Mesothelial cell of epicardium (in vitro differentiated cells): ENCODE measurements around the gene METRNL. TPM values are rescaled to one million over a fixed set of nuclear protein-coding genes. Genes with fewer than 3 reads are reported as not detected.

ENCODE experiments used
- DNase-seq, 2 experiments: peaks; one replicate each; pipeline ENCODE4 v3.0.0; 2021; ENCODE audit warnings: low spot score in 2 of 2; ENCODE audit not compliant: unreplicated experiment in 2 of 2
- H3K27ac Mint-ChIP-seq: 2 replicates; pipeline ENCODE4 v1.8.0; 2021; ENCODE audit warnings: mixed read lengths
- H3K27me3 Mint-ChIP-seq: 2 replicates; pipeline ENCODE4 v1.8.0; 2021; ENCODE audit warnings: low read depth, mixed read lengths
- H3K36me3 Mint-ChIP-seq: 2 replicates; pipeline ENCODE4 v1.8.0; 2021; ENCODE audit warnings: mixed read lengths
- H3K4me1 Mint-ChIP-seq: 2 replicates; pipeline ENCODE4 v1.8.0; 2021; ENCODE audit warnings: mixed read lengths
- H3K4me3 Mint-ChIP-seq: 2 replicates; pipeline ENCODE4 v1.8.0; 2021; ENCODE audit warnings: mild to moderate bottlenecking, moderate library complexity, mixed read lengths
- H3K9me3 Mint-ChIP-seq: 2 replicates; pipeline ENCODE4 v1.8.0; 2021; ENCODE audit warnings: mixed read lengths
- total RNA-seq: library from RNA; stranded (reverse); gene quantifications from 3 replicates; pipeline ENCODE4 v1.2.1, GENCODE V29; 2021
- TF ChIP-seq, protein P1 (sequence below): fragments of 200-600 bp; sonication (generic); IDR thresholded peaks from one replicate; pipeline ENCODE4 v1.5.0; 2021; ENCODE audit warnings: antibody characterized with exemption; ENCODE audit not compliant: unreplicated experiment

METRNL gene
- total RNA-seq, 1 donor from 2014 or later: 106 TPM

DNA sequence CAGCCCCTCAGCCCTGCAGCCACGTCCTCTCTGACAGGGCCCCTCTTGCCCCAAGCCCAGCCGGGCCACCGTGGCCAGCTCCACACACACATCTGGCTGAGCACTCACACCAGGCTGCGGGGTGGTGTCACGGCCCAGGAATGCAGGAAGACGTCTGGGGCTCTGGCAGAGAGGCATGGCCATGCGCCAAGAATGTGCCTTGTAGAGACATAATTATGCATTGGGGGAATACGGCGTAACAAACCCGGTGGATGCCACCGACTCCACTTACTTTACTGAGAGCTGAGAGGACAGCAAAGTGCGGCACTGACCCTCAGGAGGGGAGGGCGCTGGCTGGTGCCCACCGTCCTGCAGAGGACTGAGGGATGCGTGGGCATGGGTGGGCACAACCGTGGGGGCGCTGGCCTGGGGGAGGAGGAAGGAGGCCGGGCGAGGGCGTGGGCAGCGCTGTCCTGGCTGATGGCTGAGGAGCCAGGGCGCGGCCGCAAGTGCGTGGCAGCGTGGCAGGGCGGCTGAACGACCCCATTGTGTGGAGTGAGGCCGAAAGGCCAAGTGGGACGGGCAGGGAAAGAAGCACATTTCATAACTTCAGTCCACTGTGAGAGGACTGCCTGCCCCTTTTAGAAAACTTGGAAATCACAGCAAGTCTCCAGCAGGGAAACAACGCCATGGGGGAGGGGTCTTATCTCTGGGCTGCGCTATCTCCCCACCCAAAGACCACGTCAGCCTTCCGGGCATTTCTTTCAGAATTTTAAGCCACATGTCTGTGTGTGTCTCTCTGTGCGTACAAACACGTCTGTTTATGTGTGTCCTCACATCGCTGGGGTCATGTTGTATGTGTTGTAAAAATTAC is 30.6 kb downstream of the METRNL start:
- DNase-seq: peak; percentile 86 to 89
- peak overlapping the region; percentile 96 for H3K27ac Mint-ChIP-seq
- TF ChIP-seq, protein P1, sequence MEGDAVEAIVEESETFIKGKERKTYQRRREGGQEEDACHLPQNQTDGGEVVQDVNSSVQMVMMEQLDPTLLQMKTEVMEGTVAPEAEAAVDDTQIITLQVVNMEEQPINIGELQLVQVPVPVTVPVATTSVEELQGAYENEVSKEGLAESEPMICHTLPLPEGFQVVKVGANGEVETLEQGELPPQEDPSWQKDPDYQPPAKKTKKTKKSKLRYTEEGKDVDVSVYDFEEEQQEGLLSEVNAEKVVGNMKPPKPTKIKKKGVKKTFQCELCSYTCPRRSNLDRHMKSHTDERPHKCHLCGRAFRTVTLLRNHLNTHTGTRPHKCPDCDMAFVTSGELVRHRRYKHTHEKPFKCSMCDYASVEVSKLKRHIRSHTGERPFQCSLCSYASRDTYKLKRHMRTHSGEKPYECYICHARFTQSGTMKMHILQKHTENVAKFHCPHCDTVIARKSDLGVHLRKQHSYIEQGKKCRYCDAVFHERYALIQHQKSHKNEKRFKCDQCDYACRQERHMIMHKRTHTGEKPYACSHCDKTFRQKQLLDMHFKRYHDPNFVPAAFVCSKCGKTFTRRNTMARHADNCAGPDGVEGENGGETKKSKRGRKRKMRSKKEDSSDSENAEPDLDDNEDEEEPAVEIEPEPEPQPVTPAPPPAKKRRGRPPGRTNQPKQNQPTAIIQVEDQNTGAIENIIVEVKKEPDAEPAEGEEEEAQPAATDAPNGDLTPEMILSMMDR: no peak
- peaks cover 62% of the 10 kb centered on the region for H3K4me1 Mint-ChIP-seq
- peaks cover 5% of the 10 kb centered on the region for H3K9me3 Mint-ChIP-seq
- no peaks in the 10 kb centered on the region for H3K27me3 Mint-ChIP-seq
- no peaks in the 10 kb centered on the region for H3K36me3 Mint-ChIP-seq
- H3K4me3 Mint-ChIP-seq: peak overlapping the region; percentile 34

DNA sequence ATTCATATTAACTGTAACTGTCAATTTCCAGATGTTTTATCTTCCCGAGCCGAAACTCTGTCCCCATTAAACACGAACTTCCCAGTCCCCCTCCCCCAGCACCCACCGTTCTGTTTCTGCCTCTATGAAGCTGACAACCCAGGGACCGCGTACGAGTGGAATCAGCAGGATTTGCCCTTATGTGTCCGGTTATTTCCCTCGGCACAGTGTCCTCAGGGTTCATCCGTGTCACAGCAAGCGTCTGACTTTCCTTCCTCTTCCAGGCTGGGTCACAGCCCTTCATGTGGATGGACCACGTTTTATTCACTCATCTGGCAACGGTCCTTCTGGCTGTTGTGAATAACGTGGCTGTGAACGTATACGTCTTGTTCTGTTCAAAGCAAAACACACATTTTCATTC is 31.3 kb downstream of the METRNL start:
- DNase-seq: no peak
- Mint-ChIP-seq H3K4me3 (peak overlapping the region; percentile 34), H3K27ac (peak overlapping the region; percentile 96), H3K4me1 (peaks cover 56% of the 10 kb centered on the region), H3K36me3 (no peaks in the 10 kb centered on the region), H3K27me3 (no peaks in the 10 kb centered on the region), H3K9me3 (peaks cover 5% of the 10 kb centered on the region)
- TF ChIP-seq, protein P1: no peak

DNA sequence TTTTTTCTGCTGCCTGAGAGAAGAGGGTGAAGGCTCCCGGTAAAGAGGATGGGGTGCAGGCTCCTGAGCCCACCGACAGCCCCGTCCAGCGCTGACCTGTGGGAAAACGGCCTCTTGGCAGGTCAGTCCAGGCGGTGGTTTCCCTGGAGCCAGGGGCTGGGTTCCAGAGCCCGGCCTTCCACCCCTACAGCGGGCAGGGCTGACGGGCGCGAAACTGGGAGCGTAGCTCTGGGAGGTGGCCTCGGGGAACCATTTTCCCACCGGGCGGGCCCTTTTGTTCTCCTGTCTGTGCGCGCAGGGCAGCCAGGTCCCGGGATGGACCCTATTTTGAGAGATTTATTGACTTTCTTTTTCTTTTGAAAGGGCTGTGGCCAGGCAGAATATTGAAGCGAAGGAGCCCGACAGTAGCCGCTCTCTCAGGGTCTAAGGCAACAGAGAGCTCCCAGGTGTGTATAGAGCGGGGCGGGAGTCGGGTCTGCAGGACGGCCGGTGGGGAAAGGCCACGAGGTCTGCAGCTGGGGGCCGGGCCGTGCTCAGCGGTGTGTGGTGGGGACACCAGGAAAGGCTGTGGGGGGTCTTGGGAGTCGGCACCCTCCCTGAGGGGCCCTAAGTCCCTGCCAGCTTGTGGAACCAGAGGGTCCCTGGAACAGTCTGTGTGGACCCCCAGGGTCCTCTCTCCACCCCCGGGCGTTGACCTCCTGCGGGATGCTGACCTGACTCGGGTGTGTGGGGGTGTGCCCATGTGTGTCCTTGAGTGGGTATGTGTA is 32.3 kb downstream of the METRNL start:
- Mint-ChIP-seq H3K27ac (peak overlapping the region; percentile 96), H3K9me3 (peaks cover 5% of the 10 kb centered on the region), H3K4me3 (no peak overlapping the region), H3K36me3 (no peaks in the 10 kb centered on the region), H3K27me3 (no peaks in the 10 kb centered on the region), H3K4me1 (peaks cover 46% of the 10 kb centered on the region)
- DNase-seq: no peak
- TF ChIP-seq, protein P1: no peak

DNA sequence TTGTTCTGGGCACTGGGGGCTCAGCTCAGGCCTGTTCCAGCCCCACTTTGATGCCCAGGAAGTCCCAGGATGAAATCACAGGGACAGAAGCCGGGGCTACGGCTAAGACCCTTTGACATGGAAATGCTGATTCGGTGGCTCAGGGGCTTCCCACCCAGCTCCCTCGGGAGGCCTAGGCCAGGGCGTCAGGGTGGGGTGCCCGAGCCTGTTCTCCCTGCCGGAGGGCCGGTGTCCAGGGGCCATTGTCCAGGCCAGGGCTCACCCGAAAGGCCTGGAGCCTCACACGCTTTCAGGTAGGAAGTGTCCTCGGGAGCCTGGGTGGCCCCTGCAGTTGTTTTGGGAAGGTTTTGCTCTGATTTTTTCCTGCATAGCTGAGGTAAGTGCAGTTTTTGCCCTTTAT is 34.0 kb downstream of the METRNL start:
- Mint-ChIP-seq H3K4me1 (peaks cover 38% of the 10 kb centered on the region), H3K36me3 (no peaks in the 10 kb centered on the region), H3K4me3 (no peak overlapping the region), H3K9me3 (peaks cover 5% of the 10 kb centered on the region), H3K27me3 (peaks cover 3% of the 10 kb centered on the region), H3K27ac (no peak overlapping the region)
- TF ChIP-seq, protein P1: no peak
- DNase-seq: no peak

DNA sequence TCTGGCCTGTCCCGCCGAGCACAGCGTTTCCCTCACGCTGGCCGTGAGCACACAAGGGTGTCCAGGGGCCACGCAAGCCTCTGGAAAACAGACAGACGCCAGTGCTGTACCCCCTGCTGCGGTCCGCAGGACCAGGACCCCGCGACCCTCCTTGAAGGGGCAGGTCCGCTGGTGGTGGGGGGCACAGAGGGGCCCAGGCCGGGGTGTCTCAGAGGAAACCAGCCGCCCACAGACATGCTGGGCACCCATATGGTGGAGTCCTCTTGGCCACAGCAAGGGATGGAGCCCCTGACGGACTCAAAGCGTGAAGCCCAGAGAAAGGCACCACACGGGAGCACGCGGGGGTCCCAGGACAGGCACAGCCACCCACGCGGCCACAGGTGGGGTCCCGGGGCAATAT is 34.4 kb downstream of the METRNL start:
- H3K36me3 Mint-ChIP-seq: no peaks in the 10 kb centered on the region
- H3K27me3 Mint-ChIP-seq: peaks cover 5% of the 10 kb centered on the region
- TF ChIP-seq, protein P1: no peak
- peaks cover 4% of the 10 kb centered on the region for H3K9me3 Mint-ChIP-seq
- H3K27ac Mint-ChIP-seq: no peak overlapping the region
- H3K4me3 Mint-ChIP-seq: no peak overlapping the region
- DNase-seq: no peak
- peaks cover 38% of the 10 kb centered on the region for H3K4me1 Mint-ChIP-seq
